ENCODE measurements around the gene PPFIBP1.
"Not testable (repeated sequence)": the region's sequence is repeated elsewhere in the genome, so short reads cannot be mapped to it uniquely, and the experiment has no call there.

Gene PPFIBP1

GRCh38 chr12:27592548-27592947 lies 68.5 kb downstream of the PPFIBP1 start:
- Mint-ChIP-seq H3K27me3 (no peaks in the 10 kb centered on the region), H3K4me3 (no peak overlapping the region), H3K9me3 (no peaks in the 10 kb centered on the region), H3K27ac (no peak overlapping the region), H3K36me3 (no peaks in the 10 kb centered on the region), H3K4me1 (peaks cover 17% of the 10 kb centered on the region)
- no peak for DNase-seq
- CTCF ChIA-PET, result no interaction called here

- Mint-ChIP-seq H3K4me1 (peaks cover 10% of the 10 kb centered on the region), H3K9me3 (peaks cover 4% of the 10 kb centered on the region), H3K36me3 (peaks cover 2% of the 10 kb centered on the region), H3K27ac (no peak overlapping the region), H3K4me3 (no peak overlapping the region), H3K27me3 (no peaks in the 10 kb centered on the region)
- DNase-seq, result no peak
- CTCF ChIA-PET, result no interaction called here
Measured at GRCh38 chr12:27593266-27593665, 69.3 kb downstream of the PPFIBP1 start.

GRCh38 chr12:27595231-27595642 lies 71.2 kb downstream of the PPFIBP1 start:
- H3K9me3 Mint-ChIP-seq, result peaks cover 4% of the 10 kb centered on the region
- no peak overlapping the region for H3K4me3 Mint-ChIP-seq
- CTCF ChIA-PET, result no interaction called here
- H3K27ac Mint-ChIP-seq, result no peak overlapping the region
- DNase-seq, result no peak
- H3K4me1 Mint-ChIP-seq, result no peaks in the 10 kb centered on the region
- H3K27me3 Mint-ChIP-seq, result no peaks in the 10 kb centered on the region
- peaks cover 2% of the 10 kb centered on the region for H3K36me3 Mint-ChIP-seq

- H3K27me3 Mint-ChIP-seq, DNase-seq, H3K4me1 Mint-ChIP-seq, H3K9me3 Mint-ChIP-seq, H3K36me3 Mint-ChIP-seq, H3K27ac Mint-ChIP-seq, H3K4me3 Mint-ChIP-seq, CTCF ChIA-PET: not testable (repeated sequence)
Measured at GRCh38 chr12:27598866-27599265, 74.9 kb downstream of the PPFIBP1 start.

GRCh38 chr12:27601056-27601828 lies 77.2 kb downstream of the PPFIBP1 start:
- H3K27ac Mint-ChIP-seq, H3K4me3 Mint-ChIP-seq, H3K27me3 Mint-ChIP-seq, H3K4me1 Mint-ChIP-seq, CTCF ChIA-PET, DNase-seq, H3K9me3 Mint-ChIP-seq, H3K36me3 Mint-ChIP-seq: not testable (repeated sequence)

- no peaks in the 10 kb centered on the region for H3K4me1 Mint-ChIP-seq
- CTCF ChIA-PET, result interaction anchor here (0.6 to 1.2 kb wide), 2 partner anchors 168 to 463 kb away, joined by 3 read pairs; no protein-coding TSS in a partner anchor
- peaks cover 7% of the 10 kb centered on the region for H3K9me3 Mint-ChIP-seq
Measured at GRCh38 chr12:27602516-27602915, 78.5 kb downstream of the PPFIBP1 start.

GRCh38 chr12:27604431-27604830 lies 80.4 kb downstream of the PPFIBP1 start:
- H3K36me3 Mint-ChIP-seq, result no peaks in the 10 kb centered on the region
- H3K4me3 Mint-ChIP-seq, result no peak overlapping the region
- H3K27me3 Mint-ChIP-seq, result peaks cover 3% of the 10 kb centered on the region
- H3K9me3 Mint-ChIP-seq, result peaks cover 3% of the 10 kb centered on the region
- no peaks in the 10 kb centered on the region for H3K4me1 Mint-ChIP-seq
- no peak overlapping the region for H3K27ac Mint-ChIP-seq
- DNase-seq, result no peak
- CTCF ChIA-PET, result no interaction called here

More at GRCh38 chr12:27602516-27602915, 78.5 kb downstream of the PPFIBP1 start:
- Mint-ChIP-seq H3K36me3 (peaks cover 2% of the 10 kb centered on the region), H3K27ac (no peak overlapping the region), H3K27me3 (no peaks in the 10 kb centered on the region), H3K4me3 (no peak overlapping the region)
- no peak for DNase-seq

GRCh38 chr12:27606986-27607385 lies 83.0 kb downstream of the PPFIBP1 start:
- H3K9me3 Mint-ChIP-seq, result peaks cover 3% of the 10 kb centered on the region
- no peaks in the 10 kb centered on the region for H3K4me1 Mint-ChIP-seq
- H3K27ac Mint-ChIP-seq, result no peak overlapping the region
- no peak overlapping the region for H3K4me3 Mint-ChIP-seq
- H3K27me3 Mint-ChIP-seq, result peaks cover 3% of the 10 kb centered on the region
- H3K36me3 Mint-ChIP-seq, result no peaks in the 10 kb centered on the region
- no peak for DNase-seq
- CTCF ChIA-PET, result no interaction called here

GRCh38 chr12:27607591-27607990 lies 83.6 kb downstream of the PPFIBP1 start:
- Mint-ChIP-seq H3K27ac (no peak overlapping the region), H3K4me1 (no peaks in the 10 kb centered on the region), H3K36me3 (no peaks in the 10 kb centered on the region), H3K9me3 (peaks cover 3% of the 10 kb centered on the region), H3K4me3 (no peak overlapping the region), H3K27me3 (peaks cover 3% of the 10 kb centered on the region)
- DNase-seq, result no peak
- CTCF ChIA-PET, result interaction anchor here (0.6 kb wide), 1 partner anchor 227 kb away, joined by 3 read pairs; no protein-coding TSS in a partner anchor

GRCh38 chr12:27608890-27609289 lies 84.9 kb downstream of the PPFIBP1 start:
- Mint-ChIP-seq H3K4me3 (no peak overlapping the region), H3K4me1 (no peaks in the 10 kb centered on the region), H3K9me3 (peaks cover 3% of the 10 kb centered on the region), H3K36me3 (no peaks in the 10 kb centered on the region), H3K27me3 (peaks cover 3% of the 10 kb centered on the region), H3K27ac (no peak overlapping the region)
- DNase-seq, result no peak
- CTCF ChIA-PET, result no interaction called here

- Mint-ChIP-seq H3K27me3 (peaks cover 3% of the 10 kb centered on the region), H3K4me3 (no peak overlapping the region), H3K4me1 (no peaks in the 10 kb centered on the region), H3K9me3 (no peaks in the 10 kb centered on the region), H3K36me3 (no peaks in the 10 kb centered on the region), H3K27ac (no peak overlapping the region)
- CTCF ChIA-PET, result no interaction called here
- no peak for DNase-seq
Measured at GRCh38 chr12:27610374-27610773, 86.4 kb downstream of the PPFIBP1 start.

- Mint-ChIP-seq H3K36me3 (no peaks in the 10 kb centered on the region), H3K4me1 (peaks cover 7% of the 10 kb centered on the region), H3K27me3 (no peaks in the 10 kb centered on the region), H3K4me3 (no peak overlapping the region), H3K9me3 (no peaks in the 10 kb centered on the region), H3K27ac (no peak overlapping the region)
- DNase-seq, result no peak
- CTCF ChIA-PET, result interaction anchor here (1.0 kb wide), 1 partner anchor 91 kb away, joined by 4 read pairs; the partner anchor contains the start of gene PPFIBP1
Measured at GRCh38 chr12:27614386-27614785, 90.4 kb downstream of the PPFIBP1 start.

GRCh38 chr12:27614866-27615265 lies 90.9 kb downstream of the PPFIBP1 start:
- no peak for DNase-seq
- Mint-ChIP-seq H3K4me1 (peaks cover 9% of the 10 kb centered on the region), H3K9me3 (no peaks in the 10 kb centered on the region), H3K4me3 (no peak overlapping the region), H3K27me3 (no peaks in the 10 kb centered on the region), H3K27ac (no peak overlapping the region), H3K36me3 (no peaks in the 10 kb centered on the region)
- CTCF ChIA-PET, result interaction anchor here (1.0 kb wide), 1 partner anchor 91 kb away, joined by 4 read pairs; the partner anchor contains the start of gene PPFIBP1

GRCh38 chr12:27615331-27615891 lies 91.4 kb downstream of the PPFIBP1 start:
- DNase-seq, result no peak
- no peaks in the 10 kb centered on the region for H3K27me3 Mint-ChIP-seq
- no peaks in the 10 kb centered on the region for H3K36me3 Mint-ChIP-seq
- CTCF ChIA-PET, result no interaction called here
- H3K4me3 Mint-ChIP-seq, result no peak overlapping the region
- no peaks in the 10 kb centered on the region for H3K9me3 Mint-ChIP-seq
- H3K27ac Mint-ChIP-seq, result no peak overlapping the region
- peaks cover 9% of the 10 kb centered on the region for H3K4me1 Mint-ChIP-seq

Data from activated naive CD4-positive, alpha-beta T cell treated with anti-CD3 and anti-CD28 coated beads, Interleukin-2, amount 10 ng/mL, durations not matched to agents 7 days and 5 days (primary cell).